H1 (cell line): Measurements from ENCODE around the gene KCNK15. TPM values are rescaled to one million over a fixed set of nuclear protein-coding genes. Genes with fewer than 3 reads are reported as not detected.

Experiments used
- CBX8 ChIP-seq: fragments of 300-800, 300-1000 bp; sonication (generic); IDR thresholded peaks from 2 replicates; pipeline ENCODE4 v1.7.1; 2016; ENCODE audit warnings: low read depth, low read length, borderline replicate concordance
- POU5F1 ChIP-seq: IDR thresholded peaks from 2 replicates; pipeline ENCODE4 v1.6.1; 2011; ENCODE audit warnings: low read depth, mild to moderate bottlenecking, low read length, moderate library complexity
- polyA plus RNA-seq, 7 experiments: library from polyadenylated mRNA; depleted of rRNA in 3 of 7; stranded (reverse) in 5 of 7; unstranded in 2 of 7; fragments of >200 nt in 5 of 7; fragments of 200-250 nt in 2 of 7; gene quantifications; 1 replicate in 5 of 7; 2 replicates in 1 of 7; 4 replicates in 1 of 7; pipeline versions ENCODE4 v1.2.1 to v1.2.3, GENCODE V29; 2011 to 2013; ENCODE audit warnings: missing spikeins in 2 of 7, mixed read lengths in 2 of 7
- total RNA-seq: library from RNA; stranded (reverse); fragmentation: NEBNext Ultra II Directional; extraction: Animal tissue kit (Norgen Biotek cat#: 25700); gene quantifications from 2 replicates; pipeline ENCODE4 v1.2.1, GENCODE V29; 2021
- TF ChIP-seq, protein P1 (sequence below): fragments of 300-600 bp; sonication (generic); IDR thresholded peaks from 2 replicates; pipeline ENCODE4 v1.7.1; 2012; ENCODE audit warnings: low read length, moderate library complexity, mild to moderate bottlenecking, inconsistent platforms; ENCODE audit not compliant: insufficient replicate concordance

The KCNK15 gene
- total and polyA plus RNA-seq, 2 of the 8 experiments (the other 6 are each of a cell fraction or from before 2014, with no cell fraction given) = 0.24 to 0.33 TPM

DNA sequence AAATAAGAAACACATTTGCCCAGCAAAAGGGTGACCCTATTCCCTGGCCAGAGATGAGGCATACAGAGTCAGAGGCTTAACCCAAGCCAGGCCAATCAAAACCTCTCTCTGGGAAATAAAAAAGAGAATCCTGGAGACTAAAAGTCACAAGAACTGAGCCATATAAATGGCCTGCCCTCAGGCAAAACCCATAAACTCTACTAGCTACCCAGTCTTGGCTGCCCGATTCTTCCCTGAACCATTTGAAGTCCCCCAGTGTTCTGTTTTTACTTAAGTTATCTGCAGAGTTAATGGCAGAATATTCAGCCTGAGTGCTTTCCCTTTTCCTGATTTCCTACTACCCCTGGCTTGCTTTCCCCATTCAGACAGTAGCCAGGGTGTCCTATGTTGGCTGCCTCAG lies 13.9 kb downstream of the KCNK15 start (continued):
- TF ChIP-seq, protein P1, sequence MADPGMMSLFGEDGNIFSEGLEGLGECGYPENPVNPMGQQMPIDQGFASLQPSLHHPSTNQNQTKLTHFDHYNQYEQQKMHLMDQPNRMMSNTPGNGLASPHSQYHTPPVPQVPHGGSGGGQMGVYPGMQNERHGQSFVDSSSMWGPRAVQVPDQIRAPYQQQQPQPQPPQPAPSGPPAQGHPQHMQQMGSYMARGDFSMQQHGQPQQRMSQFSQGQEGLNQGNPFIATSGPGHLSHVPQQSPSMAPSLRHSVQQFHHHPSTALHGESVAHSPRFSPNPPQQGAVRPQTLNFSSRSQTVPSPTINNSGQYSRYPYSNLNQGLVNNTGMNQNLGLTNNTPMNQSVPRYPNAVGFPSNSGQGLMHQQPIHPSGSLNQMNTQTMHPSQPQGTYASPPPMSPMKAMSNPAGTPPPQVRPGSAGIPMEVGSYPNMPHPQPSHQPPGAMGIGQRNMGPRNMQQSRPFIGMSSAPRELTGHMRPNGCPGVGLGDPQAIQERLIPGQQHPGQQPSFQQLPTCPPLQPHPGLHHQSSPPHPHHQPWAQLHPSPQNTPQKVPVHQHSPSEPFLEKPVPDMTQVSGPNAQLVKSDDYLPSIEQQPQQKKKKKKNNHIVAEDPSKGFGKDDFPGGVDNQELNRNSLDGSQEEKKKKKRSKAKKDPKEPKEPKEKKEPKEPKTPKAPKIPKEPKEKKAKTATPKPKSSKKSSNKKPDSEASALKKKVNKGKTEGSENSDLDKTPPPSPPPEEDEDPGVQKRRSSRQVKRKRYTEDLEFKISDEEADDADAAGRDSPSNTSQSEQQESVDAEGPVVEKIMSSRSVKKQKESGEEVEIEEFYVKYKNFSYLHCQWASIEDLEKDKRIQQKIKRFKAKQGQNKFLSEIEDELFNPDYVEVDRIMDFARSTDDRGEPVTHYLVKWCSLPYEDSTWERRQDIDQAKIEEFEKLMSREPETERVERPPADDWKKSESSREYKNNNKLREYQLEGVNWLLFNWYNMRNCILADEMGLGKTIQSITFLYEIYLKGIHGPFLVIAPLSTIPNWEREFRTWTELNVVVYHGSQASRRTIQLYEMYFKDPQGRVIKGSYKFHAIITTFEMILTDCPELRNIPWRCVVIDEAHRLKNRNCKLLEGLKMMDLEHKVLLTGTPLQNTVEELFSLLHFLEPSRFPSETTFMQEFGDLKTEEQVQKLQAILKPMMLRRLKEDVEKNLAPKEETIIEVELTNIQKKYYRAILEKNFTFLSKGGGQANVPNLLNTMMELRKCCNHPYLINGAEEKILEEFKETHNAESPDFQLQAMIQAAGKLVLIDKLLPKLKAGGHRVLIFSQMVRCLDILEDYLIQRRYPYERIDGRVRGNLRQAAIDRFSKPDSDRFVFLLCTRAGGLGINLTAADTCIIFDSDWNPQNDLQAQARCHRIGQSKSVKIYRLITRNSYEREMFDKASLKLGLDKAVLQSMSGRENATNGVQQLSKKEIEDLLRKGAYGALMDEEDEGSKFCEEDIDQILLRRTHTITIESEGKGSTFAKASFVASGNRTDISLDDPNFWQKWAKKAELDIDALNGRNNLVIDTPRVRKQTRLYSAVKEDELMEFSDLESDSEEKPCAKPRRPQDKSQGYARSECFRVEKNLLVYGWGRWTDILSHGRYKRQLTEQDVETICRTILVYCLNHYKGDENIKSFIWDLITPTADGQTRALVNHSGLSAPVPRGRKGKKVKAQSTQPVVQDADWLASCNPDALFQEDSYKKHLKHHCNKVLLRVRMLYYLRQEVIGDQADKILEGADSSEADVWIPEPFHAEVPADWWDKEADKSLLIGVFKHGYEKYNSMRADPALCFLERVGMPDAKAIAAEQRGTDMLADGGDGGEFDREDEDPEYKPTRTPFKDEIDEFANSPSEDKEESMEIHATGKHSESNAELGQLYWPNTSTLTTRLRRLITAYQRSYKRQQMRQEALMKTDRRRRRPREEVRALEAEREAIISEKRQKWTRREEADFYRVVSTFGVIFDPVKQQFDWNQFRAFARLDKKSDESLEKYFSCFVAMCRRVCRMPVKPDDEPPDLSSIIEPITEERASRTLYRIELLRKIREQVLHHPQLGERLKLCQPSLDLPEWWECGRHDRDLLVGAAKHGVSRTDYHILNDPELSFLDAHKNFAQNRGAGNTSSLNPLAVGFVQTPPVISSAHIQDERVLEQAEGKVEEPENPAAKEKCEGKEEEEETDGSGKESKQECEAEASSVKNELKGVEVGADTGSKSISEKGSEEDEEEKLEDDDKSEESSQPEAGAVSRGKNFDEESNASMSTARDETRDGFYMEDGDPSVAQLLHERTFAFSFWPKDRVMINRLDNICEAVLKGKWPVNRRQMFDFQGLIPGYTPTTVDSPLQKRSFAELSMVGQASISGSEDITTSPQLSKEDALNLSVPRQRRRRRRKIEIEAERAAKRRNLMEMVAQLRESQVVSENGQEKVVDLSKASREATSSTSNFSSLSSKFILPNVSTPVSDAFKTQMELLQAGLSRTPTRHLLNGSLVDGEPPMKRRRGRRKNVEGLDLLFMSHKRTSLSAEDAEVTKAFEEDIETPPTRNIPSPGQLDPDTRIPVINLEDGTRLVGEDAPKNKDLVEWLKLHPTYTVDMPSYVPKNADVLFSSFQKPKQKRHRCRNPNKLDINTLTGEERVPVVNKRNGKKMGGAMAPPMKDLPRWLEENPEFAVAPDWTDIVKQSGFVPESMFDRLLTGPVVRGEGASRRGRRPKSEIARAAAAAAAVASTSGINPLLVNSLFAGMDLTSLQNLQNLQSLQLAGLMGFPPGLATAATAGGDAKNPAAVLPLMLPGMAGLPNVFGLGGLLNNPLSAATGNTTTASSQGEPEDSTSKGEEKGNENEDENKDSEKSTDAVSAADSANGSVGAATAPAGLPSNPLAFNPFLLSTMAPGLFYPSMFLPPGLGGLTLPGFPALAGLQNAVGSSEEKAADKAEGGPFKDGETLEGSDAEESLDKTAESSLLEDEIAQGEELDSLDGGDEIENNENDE = no peak
- TF ChIP-seq CBX8 = no peak
- no peak for TF ChIP-seq POU5F1
